K562 (cell line): Measurements from ENCODE around the gene LPIN2. TPM values are rescaled to one million over a fixed set of nuclear protein-coding genes. Genes with fewer than 3 reads are reported as not detected.

Experiments
- ATF7 ChIP-seq: fragments of 450-650 bp; IDR thresholded peaks from 2 replicates; pipeline ENCODE4 v1.7.1; 2014; ENCODE audit warnings: mild to moderate bottlenecking, moderate library complexity
- NFIC ChIP-seq: fragments of 450-650 bp; IDR thresholded peaks from 2 replicates; pipeline ENCODE4 v1.6.1; 2017; ENCODE audit warnings: mild to moderate bottlenecking, inconsistent platforms
- TEAD2 ChIP-seq: fragments of 450-650 bp; IDR thresholded peaks from 2 replicates; pipeline ENCODE4 v1.6.1; 2016; ENCODE audit warnings: missing genetic modification characterization, control low read depth, missing compliant biosample characterization
- ZFP1 ChIP-seq: fragments of 450-650 bp; formaldehyde crosslinking; IDR thresholded peaks from 2 replicates; pipeline ENCODE4 v1.4.0; 2020; ENCODE audit warnings: mild to moderate bottlenecking, mixed read lengths
- ZNF740 ChIP-seq, 3 experiments: fragments of 200-800 bp in 1 of 3; sonication (Bioruptor generic) in 1 of 3; sonication (generic) in 1 of 3; formaldehyde crosslinking in 1 of 3; IDR thresholded peaks; 2 replicates each; pipeline versions ENCODE4 v1.6.1 to v1.8.0; 2016 to 2022; ENCODE audit warnings: mild to moderate bottlenecking in 2 of 3, missing compliant biosample characterization in 2 of 3, missing genetic modification characterization in 2 of 3, missing genetic modification reagents in 1 of 3
- ZSCAN29 ChIP-seq: fragments of 450-650 bp; IDR thresholded peaks from 2 replicates; pipeline ENCODE4 v1.6.1; 2017
- polyA plus RNA-seq, 8 experiments: library from polyadenylated mRNA; depleted of rRNA in 4 of 8; stranded (reverse) in 5 of 8; unstranded in 3 of 8; fragments of >200 nt; fragmentation: Nextera tagmentation in 2 of 8; fragmentation: Illumina TruSeq in 1 of 8; extraction: Ambion mirVana in 2 of 8; extraction: Trizol in 1 of 8; gene quantifications; 2 replicates each; pipeline versions ENCODE4 v1.2.1 to v1.2.3, GENCODE V29; 2011 to 2014; ENCODE audit warnings: inconsistent platforms in 1 of 8, missing spikeins in 1 of 8
- total RNA-seq, 7 experiments: library from RNA; depleted of rRNA in 6 of 7; stranded (reverse); fragments of >200 nt in 6 of 7; fragmentation: Illumina TruSeq in 2 of 7; extraction: Trizol in 2 of 7; gene quantifications; 2 replicates each; pipeline versions ENCODE4 v1.2.1 to v1.2.3, GENCODE V29; 2011 to 2021; ENCODE audit warnings: low replicate concordance in 1 of 7
- TF ChIP-seq, protein P1 (sequence below): fragments of 200-600 bp; sonication (generic); IDR thresholded peaks from one replicate; pipeline ENCODE4 v1.6.1; 2012; ENCODE audit warnings: mild to moderate bottlenecking, low read depth, low read length, inconsistent platforms
- TF ChIP-seq, protein P2 (sequence below): fragments of 250-450 bp; sonication (Bioruptor Pico); IDR thresholded peaks from 2 replicates; pipeline ENCODE4 v1.8.0; 2022; ENCODE audit warnings: moderate library complexity, mild to moderate bottlenecking, inconsistent platforms

Gene LPIN2
- total and polyA plus RNA-seq, 9 of the 15 experiments (the other 6 are each of a cell fraction or from before 2014, with no cell fraction given): 5.2 to 34.8 (median 24.6) TPM

DNA sequence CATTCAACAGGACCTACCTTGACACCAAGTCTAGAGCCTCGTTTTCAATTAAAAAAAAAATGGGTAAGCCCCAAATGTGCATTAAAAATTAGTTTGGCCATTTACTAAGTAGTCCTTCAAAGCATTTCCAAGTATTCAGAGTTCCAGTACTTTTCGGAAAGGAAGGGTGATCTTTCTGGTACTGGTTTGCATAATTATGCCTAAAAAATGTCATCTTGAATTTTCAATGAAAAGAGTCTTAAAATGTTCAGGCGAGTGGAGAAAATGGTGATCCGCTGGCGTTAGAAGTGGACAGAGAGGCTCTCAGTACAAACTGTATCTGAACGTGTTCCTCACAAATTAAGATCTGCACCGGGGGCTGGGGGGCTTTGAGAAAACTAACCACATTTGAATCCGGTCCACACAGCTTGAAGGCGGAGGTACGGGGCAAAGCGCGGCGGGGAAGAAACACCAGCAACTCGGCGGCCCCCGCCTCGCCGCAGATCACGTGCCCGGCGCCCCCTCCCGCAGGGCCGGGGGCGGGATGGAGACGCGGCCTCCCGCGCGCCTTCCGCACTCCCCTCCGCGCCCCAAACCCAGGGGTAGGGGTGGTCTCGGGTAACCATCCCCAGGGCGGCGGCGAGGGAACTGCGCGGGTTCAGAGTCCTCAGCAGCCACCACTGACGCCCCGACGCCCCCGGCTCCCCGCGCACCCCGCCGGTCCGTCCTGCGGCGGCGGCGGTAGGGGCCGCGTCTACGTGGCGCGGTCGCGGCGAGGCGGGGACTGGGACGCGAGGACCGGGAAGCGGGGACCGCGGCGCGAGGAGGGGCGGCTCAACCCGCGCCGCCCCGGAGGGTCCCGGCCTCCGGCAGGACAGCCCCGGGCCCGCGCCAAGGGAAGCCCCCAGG, 564 bp downstream of the LPIN2 start (continued):
- TF ChIP-seq, protein P1, sequence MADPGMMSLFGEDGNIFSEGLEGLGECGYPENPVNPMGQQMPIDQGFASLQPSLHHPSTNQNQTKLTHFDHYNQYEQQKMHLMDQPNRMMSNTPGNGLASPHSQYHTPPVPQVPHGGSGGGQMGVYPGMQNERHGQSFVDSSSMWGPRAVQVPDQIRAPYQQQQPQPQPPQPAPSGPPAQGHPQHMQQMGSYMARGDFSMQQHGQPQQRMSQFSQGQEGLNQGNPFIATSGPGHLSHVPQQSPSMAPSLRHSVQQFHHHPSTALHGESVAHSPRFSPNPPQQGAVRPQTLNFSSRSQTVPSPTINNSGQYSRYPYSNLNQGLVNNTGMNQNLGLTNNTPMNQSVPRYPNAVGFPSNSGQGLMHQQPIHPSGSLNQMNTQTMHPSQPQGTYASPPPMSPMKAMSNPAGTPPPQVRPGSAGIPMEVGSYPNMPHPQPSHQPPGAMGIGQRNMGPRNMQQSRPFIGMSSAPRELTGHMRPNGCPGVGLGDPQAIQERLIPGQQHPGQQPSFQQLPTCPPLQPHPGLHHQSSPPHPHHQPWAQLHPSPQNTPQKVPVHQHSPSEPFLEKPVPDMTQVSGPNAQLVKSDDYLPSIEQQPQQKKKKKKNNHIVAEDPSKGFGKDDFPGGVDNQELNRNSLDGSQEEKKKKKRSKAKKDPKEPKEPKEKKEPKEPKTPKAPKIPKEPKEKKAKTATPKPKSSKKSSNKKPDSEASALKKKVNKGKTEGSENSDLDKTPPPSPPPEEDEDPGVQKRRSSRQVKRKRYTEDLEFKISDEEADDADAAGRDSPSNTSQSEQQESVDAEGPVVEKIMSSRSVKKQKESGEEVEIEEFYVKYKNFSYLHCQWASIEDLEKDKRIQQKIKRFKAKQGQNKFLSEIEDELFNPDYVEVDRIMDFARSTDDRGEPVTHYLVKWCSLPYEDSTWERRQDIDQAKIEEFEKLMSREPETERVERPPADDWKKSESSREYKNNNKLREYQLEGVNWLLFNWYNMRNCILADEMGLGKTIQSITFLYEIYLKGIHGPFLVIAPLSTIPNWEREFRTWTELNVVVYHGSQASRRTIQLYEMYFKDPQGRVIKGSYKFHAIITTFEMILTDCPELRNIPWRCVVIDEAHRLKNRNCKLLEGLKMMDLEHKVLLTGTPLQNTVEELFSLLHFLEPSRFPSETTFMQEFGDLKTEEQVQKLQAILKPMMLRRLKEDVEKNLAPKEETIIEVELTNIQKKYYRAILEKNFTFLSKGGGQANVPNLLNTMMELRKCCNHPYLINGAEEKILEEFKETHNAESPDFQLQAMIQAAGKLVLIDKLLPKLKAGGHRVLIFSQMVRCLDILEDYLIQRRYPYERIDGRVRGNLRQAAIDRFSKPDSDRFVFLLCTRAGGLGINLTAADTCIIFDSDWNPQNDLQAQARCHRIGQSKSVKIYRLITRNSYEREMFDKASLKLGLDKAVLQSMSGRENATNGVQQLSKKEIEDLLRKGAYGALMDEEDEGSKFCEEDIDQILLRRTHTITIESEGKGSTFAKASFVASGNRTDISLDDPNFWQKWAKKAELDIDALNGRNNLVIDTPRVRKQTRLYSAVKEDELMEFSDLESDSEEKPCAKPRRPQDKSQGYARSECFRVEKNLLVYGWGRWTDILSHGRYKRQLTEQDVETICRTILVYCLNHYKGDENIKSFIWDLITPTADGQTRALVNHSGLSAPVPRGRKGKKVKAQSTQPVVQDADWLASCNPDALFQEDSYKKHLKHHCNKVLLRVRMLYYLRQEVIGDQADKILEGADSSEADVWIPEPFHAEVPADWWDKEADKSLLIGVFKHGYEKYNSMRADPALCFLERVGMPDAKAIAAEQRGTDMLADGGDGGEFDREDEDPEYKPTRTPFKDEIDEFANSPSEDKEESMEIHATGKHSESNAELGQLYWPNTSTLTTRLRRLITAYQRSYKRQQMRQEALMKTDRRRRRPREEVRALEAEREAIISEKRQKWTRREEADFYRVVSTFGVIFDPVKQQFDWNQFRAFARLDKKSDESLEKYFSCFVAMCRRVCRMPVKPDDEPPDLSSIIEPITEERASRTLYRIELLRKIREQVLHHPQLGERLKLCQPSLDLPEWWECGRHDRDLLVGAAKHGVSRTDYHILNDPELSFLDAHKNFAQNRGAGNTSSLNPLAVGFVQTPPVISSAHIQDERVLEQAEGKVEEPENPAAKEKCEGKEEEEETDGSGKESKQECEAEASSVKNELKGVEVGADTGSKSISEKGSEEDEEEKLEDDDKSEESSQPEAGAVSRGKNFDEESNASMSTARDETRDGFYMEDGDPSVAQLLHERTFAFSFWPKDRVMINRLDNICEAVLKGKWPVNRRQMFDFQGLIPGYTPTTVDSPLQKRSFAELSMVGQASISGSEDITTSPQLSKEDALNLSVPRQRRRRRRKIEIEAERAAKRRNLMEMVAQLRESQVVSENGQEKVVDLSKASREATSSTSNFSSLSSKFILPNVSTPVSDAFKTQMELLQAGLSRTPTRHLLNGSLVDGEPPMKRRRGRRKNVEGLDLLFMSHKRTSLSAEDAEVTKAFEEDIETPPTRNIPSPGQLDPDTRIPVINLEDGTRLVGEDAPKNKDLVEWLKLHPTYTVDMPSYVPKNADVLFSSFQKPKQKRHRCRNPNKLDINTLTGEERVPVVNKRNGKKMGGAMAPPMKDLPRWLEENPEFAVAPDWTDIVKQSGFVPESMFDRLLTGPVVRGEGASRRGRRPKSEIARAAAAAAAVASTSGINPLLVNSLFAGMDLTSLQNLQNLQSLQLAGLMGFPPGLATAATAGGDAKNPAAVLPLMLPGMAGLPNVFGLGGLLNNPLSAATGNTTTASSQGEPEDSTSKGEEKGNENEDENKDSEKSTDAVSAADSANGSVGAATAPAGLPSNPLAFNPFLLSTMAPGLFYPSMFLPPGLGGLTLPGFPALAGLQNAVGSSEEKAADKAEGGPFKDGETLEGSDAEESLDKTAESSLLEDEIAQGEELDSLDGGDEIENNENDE: no peak
- TF ChIP-seq ZNF740 (CRISPR knock-in tag; IDR thresholded peaks at IDR 0.05) (0 out of 2 replicates have a peak, but pooled peaks have one; percentile 28), ZNF740 (tag; IDR thresholded peaks at IDR 0.05) (no peak; a peak in 1 of 4 replicates), ZSCAN29 (peak; percentile 94), TEAD2 (tag) (no peak), ZFP1 (CRISPR knock-in tag) (no peak), NFIC (0 out of 2 replicates have a peak, but pooled peaks have one; percentile 5), ATF7 (peak; percentile 53; the same call in 1 of the 2 replicates)
- TF ChIP-seq, protein P2, sequence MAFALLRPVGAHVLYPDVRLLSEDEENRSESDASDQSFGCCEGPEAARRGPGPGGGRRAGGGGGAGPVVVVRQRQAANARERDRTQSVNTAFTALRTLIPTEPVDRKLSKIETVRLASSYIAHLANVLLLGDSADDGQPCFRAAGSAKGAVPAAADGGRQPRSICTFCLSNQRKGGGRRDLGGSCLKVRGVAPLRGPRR (CRISPR knock-in tag): no peak
